Astrocyte (in vitro differentiated cells and primary cell): ENCODE data around the gene KCNK10. TPM values are rescaled to one million over a fixed set of nuclear protein-coding genes. Genes with fewer than 3 reads are reported as not detected.

Source experiments
- DNase-seq: peaks from one replicate; pipeline ENCODE4 v3.0.0-alpha.2; 2010; ENCODE audit warnings: low read depth
- FAIRE-seq: peaks from 2 replicates; lab custom pipeline; 2011; peaks lifted over from hg19 to GRCh38; lab: Jason Lieb, UNC
- H2AFZ ChIP-seq: 2 replicates; pipeline ENCODE4 v1.6.0; 2012; ENCODE audit warnings: low read depth, low read length, inconsistent platforms
- H3K27ac ChIP-seq: 2 replicates; pipeline ENCODE4 v1.5.1; 2011; ENCODE audit warnings: low read depth, low read length, inconsistent platforms
- H3K27me3 ChIP-seq: 2 replicates; pipeline ENCODE4 v1.6.0; 2011; ENCODE audit warnings: low read length, inconsistent platforms; ENCODE audit not compliant: insufficient read depth
- H3K36me3 ChIP-seq: 2 replicates; pipeline ENCODE4 v1.5.1; 2011; ENCODE audit warnings: low read length, inconsistent platforms; ENCODE audit not compliant: insufficient read depth
- H3K4me1 ChIP-seq: 2 replicates; pipeline ENCODE4 v1.5.1; 2011; ENCODE audit warnings: low read length, inconsistent platforms; ENCODE audit not compliant: insufficient read depth
- H3K4me2 ChIP-seq: 2 replicates; pipeline ENCODE4 v1.6.0; 2012; ENCODE audit warnings: low read length, inconsistent platforms
- H3K4me3 ChIP-seq: 2 replicates; pipeline ENCODE4 v1.5.1; 2011; ENCODE audit warnings: low read depth, mild to moderate bottlenecking, low read length, inconsistent platforms; ENCODE audit not compliant: insufficient read depth
- H3K79me2 ChIP-seq: 2 replicates; pipeline ENCODE4 v1.6.0; 2012; ENCODE audit warnings: mild to moderate bottlenecking, low read length, inconsistent platforms; ENCODE audit not compliant: insufficient read depth
- H3K9ac ChIP-seq: 2 replicates; pipeline ENCODE4 v1.6.0; 2012; ENCODE audit warnings: mild to moderate bottlenecking, low read length, inconsistent platforms
- H3K9me3 ChIP-seq: 2 replicates; pipeline ENCODE4 v1.5.1; 2012; ENCODE audit warnings: low read depth, mild to moderate bottlenecking, low read length, inconsistent platforms; ENCODE audit not compliant: insufficient read depth
- H4K20me1 ChIP-seq: 2 replicates; pipeline ENCODE4 v1.6.0; 2012; ENCODE audit warnings: low read length, inconsistent platforms; ENCODE audit not compliant: insufficient read depth
- H3K27ac Mint-ChIP-seq: one replicate; pipeline ENCODE4 v1.8.0; 2021; ENCODE audit warnings: mild to moderate bottlenecking, mixed read lengths; ENCODE audit not compliant: unreplicated experiment
- H3K27me3 Mint-ChIP-seq: one replicate; pipeline ENCODE4 v1.8.0; 2021; ENCODE audit warnings: low read depth, mixed read lengths; ENCODE audit not compliant: unreplicated experiment
- H3K36me3 Mint-ChIP-seq: one replicate; pipeline ENCODE4 v1.8.0; 2021; ENCODE audit warnings: low read depth, mixed read lengths; ENCODE audit not compliant: unreplicated experiment
- H3K4me1 Mint-ChIP-seq: one replicate; pipeline ENCODE4 v1.8.0; 2021; ENCODE audit warnings: low read depth, mixed read lengths; ENCODE audit not compliant: unreplicated experiment
- H3K4me3 Mint-ChIP-seq: one replicate; pipeline ENCODE4 v1.8.0; 2021; ENCODE audit warnings: mild to moderate bottlenecking, moderate library complexity, mixed read lengths; ENCODE audit not compliant: unreplicated experiment
- H3K9me3 Mint-ChIP-seq: one replicate; pipeline ENCODE4 v1.8.0; 2021; ENCODE audit warnings: mild to moderate bottlenecking, mixed read lengths; ENCODE audit not compliant: unreplicated experiment
- EZH2 ChIP-seq: IDR thresholded peaks from 2 replicates; pipeline ENCODE4 v1.6.1; 2012; ENCODE audit warnings: mild to moderate bottlenecking, low read length, inconsistent platforms; ENCODE audit not compliant: insufficient read depth
- total RNA-seq: library from RNA; stranded (reverse); gene quantifications from 2 replicates; pipeline ENCODE4 v1.2.1, GENCODE V29; 2021
- TF ChIP-seq, protein P1 (sequence below): IDR thresholded peaks from 2 replicates; pipeline ENCODE4 v1.5.1; 2011; ENCODE audit warnings: low read depth, mild to moderate bottlenecking, inconsistent platforms, low read length, moderate library complexity; ENCODE audit not compliant: insufficient read depth

KCNK10 gene
- total RNA-seq, 1 donor from 2014 or later: 0.14 TPM

- Mint-ChIP-seq H3K27ac (no peak overlapping the region), H3K27me3 (peaks cover 4% of the 10 kb centered on the region), H3K9me3 (no peaks in the 10 kb centered on the region), H3K4me3 (no peak overlapping the region), H3K36me3 (no peaks in the 10 kb centered on the region), H3K4me1 (peaks cover 13% of the 10 kb centered on the region)
- no peaks in the 10 kb centered on the region for H3K9me3 ChIP-seq
- no peak for DNase-seq
- FAIRE-seq: no peak
- no peak overlapping the region for H3K9ac ChIP-seq
- TF ChIP-seq EZH2: no peak
- TF ChIP-seq, protein P1, sequence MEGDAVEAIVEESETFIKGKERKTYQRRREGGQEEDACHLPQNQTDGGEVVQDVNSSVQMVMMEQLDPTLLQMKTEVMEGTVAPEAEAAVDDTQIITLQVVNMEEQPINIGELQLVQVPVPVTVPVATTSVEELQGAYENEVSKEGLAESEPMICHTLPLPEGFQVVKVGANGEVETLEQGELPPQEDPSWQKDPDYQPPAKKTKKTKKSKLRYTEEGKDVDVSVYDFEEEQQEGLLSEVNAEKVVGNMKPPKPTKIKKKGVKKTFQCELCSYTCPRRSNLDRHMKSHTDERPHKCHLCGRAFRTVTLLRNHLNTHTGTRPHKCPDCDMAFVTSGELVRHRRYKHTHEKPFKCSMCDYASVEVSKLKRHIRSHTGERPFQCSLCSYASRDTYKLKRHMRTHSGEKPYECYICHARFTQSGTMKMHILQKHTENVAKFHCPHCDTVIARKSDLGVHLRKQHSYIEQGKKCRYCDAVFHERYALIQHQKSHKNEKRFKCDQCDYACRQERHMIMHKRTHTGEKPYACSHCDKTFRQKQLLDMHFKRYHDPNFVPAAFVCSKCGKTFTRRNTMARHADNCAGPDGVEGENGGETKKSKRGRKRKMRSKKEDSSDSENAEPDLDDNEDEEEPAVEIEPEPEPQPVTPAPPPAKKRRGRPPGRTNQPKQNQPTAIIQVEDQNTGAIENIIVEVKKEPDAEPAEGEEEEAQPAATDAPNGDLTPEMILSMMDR: no peak
- H3K4me2 ChIP-seq: no peak overlapping the region
- no peaks in the 10 kb centered on the region for H3K27me3 ChIP-seq
- H4K20me1 ChIP-seq: no peaks in the 10 kb centered on the region
- no peak overlapping the region for H3K4me3 ChIP-seq
- no peaks in the 10 kb centered on the region for H3K4me1 ChIP-seq
- H3K36me3 ChIP-seq: no peaks in the 10 kb centered on the region
- H2AFZ ChIP-seq: no peak overlapping the region
- H3K79me2 ChIP-seq: no peaks in the 10 kb centered on the region
- H3K27ac ChIP-seq: no peak overlapping the region
These were observed 77.7 kb downstream of the KCNK10 start for GRCh38 chr14:88245321-88245720.

DNA sequence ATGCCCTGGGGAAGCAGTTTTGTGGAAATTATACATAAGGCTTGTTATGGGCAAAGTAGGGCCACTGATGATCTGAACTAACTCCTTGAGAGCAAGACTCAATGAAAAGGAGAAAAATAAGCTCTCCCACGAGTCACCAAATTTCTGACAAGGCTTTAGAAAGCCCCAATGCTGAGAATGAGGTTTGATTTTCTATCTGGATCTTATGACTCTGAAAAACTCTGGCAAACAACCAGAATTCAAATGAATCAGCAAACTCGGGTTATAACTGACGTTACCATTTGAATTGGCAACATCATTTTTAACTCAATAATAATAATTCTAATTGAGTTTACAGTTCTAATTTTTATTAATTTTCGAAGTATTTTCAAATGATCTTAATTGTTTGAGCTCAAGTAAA lies 79.1 kb downstream of the KCNK10 start:
- Histone ChIP-seq H3K27me3 (no peaks in the 10 kb centered on the region), H3K9ac (no peak overlapping the region), H3K4me1 (no peaks in the 10 kb centered on the region), H4K20me1 (no peaks in the 10 kb centered on the region), H3K36me3 (no peaks in the 10 kb centered on the region), H3K27ac (no peak overlapping the region), H3K4me3 (no peak overlapping the region), H3K9me3 (no peaks in the 10 kb centered on the region), H2AFZ (no peak overlapping the region), H3K79me2 (no peaks in the 10 kb centered on the region), H3K4me2 (no peak overlapping the region)
- FAIRE-seq (no peak), DNase-seq (no peak)
- H3K4me3 Mint-ChIP-seq: no peak overlapping the region
- no peak overlapping the region for H3K27ac Mint-ChIP-seq
- H3K36me3 Mint-ChIP-seq: no peaks in the 10 kb centered on the region
- peaks cover 4% of the 10 kb centered on the region for H3K27me3 Mint-ChIP-seq
- no peak for TF ChIP-seq EZH2
- TF ChIP-seq, protein P1: no peak
- no peaks in the 10 kb centered on the region for H3K9me3 Mint-ChIP-seq
- peaks cover 10% of the 10 kb centered on the region for H3K4me1 Mint-ChIP-seq

GRCh38 chr14:88242446-88242845 lies 80.6 kb downstream of the KCNK10 start:
- H3K36me3 ChIP-seq: no peaks in the 10 kb centered on the region
- no peaks in the 10 kb centered on the region for H3K9me3 ChIP-seq
- no peaks in the 10 kb centered on the region for H3K27me3 ChIP-seq
- no peak overlapping the region for H3K9ac ChIP-seq
- DNase-seq (no peak), FAIRE-seq (no peak)
- H3K4me1 ChIP-seq: no peaks in the 10 kb centered on the region
- H3K4me3 ChIP-seq: no peak overlapping the region
- no peaks in the 10 kb centered on the region for H4K20me1 ChIP-seq
- H3K4me2 ChIP-seq: no peak overlapping the region
- H3K9me3 Mint-ChIP-seq: no peaks in the 10 kb centered on the region
- H3K36me3 Mint-ChIP-seq: no peaks in the 10 kb centered on the region
- H3K4me3 Mint-ChIP-seq: no peak overlapping the region
- peaks cover 9% of the 10 kb centered on the region for H3K4me1 Mint-ChIP-seq
- H3K79me2 ChIP-seq: no peaks in the 10 kb centered on the region
- no peak overlapping the region for H3K27ac ChIP-seq
- H3K27ac Mint-ChIP-seq: no peak overlapping the region
- no peak overlapping the region for H2AFZ ChIP-seq
- TF ChIP-seq, protein P1: no peak
- TF ChIP-seq EZH2: no peak
- H3K27me3 Mint-ChIP-seq: peaks cover 4% of the 10 kb centered on the region
